AG09309 (cell line): Measurements from ENCODE around the gene GRIK5.

Experiments used
- DNase-seq: peaks from one replicate; pipeline ENCODE4 v3.0.0-alpha.2; 2010; ENCODE audit warnings: low read depth
- H3K4me3 ChIP-seq: 2 replicates; pipeline ENCODE4 v1.5.1; 2011; ENCODE audit warnings: mild to moderate bottlenecking, low read depth, low read length, moderate library complexity; ENCODE audit not compliant: control insufficient read depth
- CTCF ChIP-seq: IDR thresholded peaks from 2 replicates; pipeline ENCODE4 v1.5.1; 2011; ENCODE audit warnings: mild to moderate bottlenecking, low read depth, low read length, inconsistent platforms; ENCODE audit not compliant: insufficient read depth, control insufficient read depth; ENCODE audit errors: missing control alignments

Gene GRIK5

GRCh38 chr19:41957161-41957837 is 112.7 kb downstream of the GRIK5 start:
- DNase-seq = no peak
- no peak overlapping the region; the same call in 1 of the 2 replicates for H3K4me3 ChIP-seq
- TF ChIP-seq CTCF = no peak

- DNase-seq = no peak
- TF ChIP-seq CTCF = no peak
Observed at GRCh38 chr19:41956621-41957020, 113.4 kb downstream of the GRIK5 start.

GRCh38 chr19:41955521-41955920 is 114.5 kb downstream of the GRIK5 start:
- no peak for DNase-seq
- TF ChIP-seq CTCF = no peak
- H3K4me3 ChIP-seq = no peak overlapping the region

More at GRCh38 chr19:41956621-41957020, 113.4 kb downstream of the GRIK5 start:
- H3K4me3 ChIP-seq = no peak overlapping the region

GRCh38 chr19:41951686-41952172 is 118.3 kb downstream of the GRIK5 start:
- no peak for DNase-seq

More at GRCh38 chr19:41951686-41952172, 118.3 kb downstream of the GRIK5 start:
- TF ChIP-seq CTCF = peak; percentile 97
- H3K4me3 ChIP-seq = no peak overlapping the region
